Stomach (tissue), 4 donors: ENCODE data around the gene CRY2.

ENCODE experiments used
- POLR2A ChIP-seq, 4 donors: fragments of 450-650 bp; IDR thresholded peaks; one replicate each; pipeline ENCODE4 v1.6.1; 2016; ENCODE audit warnings: antibody characterized with exemption in 4 of 4, control low read depth in 2 of 4, mild to moderate bottlenecking in 1 of 4, moderate library complexity in 1 of 4
- POLR2AphosphoS5 ChIP-seq, 3 donors: sonication (generic); formaldehyde crosslinking; IDR thresholded peaks; one replicate each; pipeline ENCODE4 v1.6.1; 2016; ENCODE audit warnings: antibody characterized with exemption in 3 of 3

DNA sequence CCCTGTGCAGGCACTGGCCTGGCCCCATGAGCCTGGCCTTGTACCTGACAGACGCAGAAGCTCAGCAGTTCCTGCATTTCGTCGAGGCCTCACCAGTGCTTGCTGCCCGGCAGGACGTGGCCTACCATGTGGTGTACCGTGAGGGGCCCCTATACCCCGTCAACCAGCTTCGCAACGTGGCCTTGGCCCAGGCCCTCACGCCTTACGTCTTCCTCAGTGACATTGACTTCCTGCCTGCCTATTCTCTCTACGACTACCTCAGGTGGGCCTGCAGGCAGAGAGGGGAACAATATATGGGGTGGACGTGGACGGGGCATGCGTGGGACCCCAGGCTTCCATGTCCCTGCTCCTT lies 80.0 kb downstream of the CRY2 start:
- TF ChIP-seq POLR2A (IDR thresholded peaks at IDR 0.05) (no peak), POLR2AphosphoS5 (IDR thresholded peaks at IDR 0.05) (no peak)
